ENCODE data around the gene OBP2A. TPM values are rescaled to one million over a fixed set of nuclear protein-coding genes. Genes with fewer than 3 reads are reported as not detected.

The OBP2A gene
- total and polyA plus RNA-seq, 2 of the 8 experiments (the other 6 are each of a cell fraction or from before 2014, with no cell fraction given), result not detected

- no peak for TF ChIP-seq SAP30 (IDR thresholded peaks at IDR 0.05; ENCODE audit: insufficient read depth, insufficient replicate concordance, low read length)
- TF ChIP-seq RFX5 (IDR thresholded peaks at IDR 0.05; ENCODE audit: borderline replicate concordance, low read depth, low read length), result no peak
- no peak for TF ChIP-seq RNF2 (IDR thresholded peaks at IDR 0.05; ENCODE audit: borderline replicate concordance, low read depth, low read length, missing control alignments, poor library complexity, severe bottlenecking)
- TF ChIP-seq NRF1 (IDR thresholded peaks at IDR 0.05; ENCODE audit: low read depth, low read length), result no peak
Measured at GRCh38 chr9:135509458-135509857, 36.5 kb upstream of the OBP2A start (continued).

Data from H1 (cell line).